Fibroblast of pulmonary artery (primary cell): ENCODE measurements around the gene GJA3.

Source experiments
- DNase-seq: peaks from one replicate; pipeline ENCODE4 v3.0.0-alpha.2; 2010; ENCODE audit warnings: low read depth
- H3K4me3 ChIP-seq: replicated peaks from 2 replicates; pipeline ENCODE4 v1.5.1; 2011; ENCODE audit warnings: low read depth, mild to moderate bottlenecking, control low read depth, low read length, moderate library complexity
- TF ChIP-seq, protein P1 (sequence below): IDR thresholded peaks from 2 replicates; pipeline ENCODE4 v1.5.1; 2011; ENCODE audit warnings: mild to moderate bottlenecking, control low read depth, low read length, inconsistent platforms; ENCODE audit errors: missing control alignments

Gene GJA3

DNA sequence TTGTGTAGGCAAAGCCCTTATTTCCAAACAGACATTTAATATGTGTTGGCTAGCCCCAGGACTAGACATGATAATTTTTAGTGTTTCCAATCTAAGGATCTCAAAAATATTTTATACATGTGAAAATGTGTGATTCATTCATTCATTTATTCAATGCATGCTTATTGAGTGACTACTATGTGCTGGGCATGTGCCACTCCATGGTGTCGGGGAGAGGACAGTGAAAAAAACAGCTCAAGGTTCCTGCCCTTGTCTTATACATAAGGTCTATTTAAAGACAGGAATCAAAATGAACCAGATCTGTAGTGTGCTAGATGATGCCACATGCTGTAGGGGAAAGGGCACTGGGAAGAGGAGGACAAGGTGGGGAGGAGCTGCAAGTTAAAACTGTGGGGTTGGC is 36.5 kb downstream of the GJA3 start:
- no peak for DNase-seq
- TF ChIP-seq, protein P1, sequence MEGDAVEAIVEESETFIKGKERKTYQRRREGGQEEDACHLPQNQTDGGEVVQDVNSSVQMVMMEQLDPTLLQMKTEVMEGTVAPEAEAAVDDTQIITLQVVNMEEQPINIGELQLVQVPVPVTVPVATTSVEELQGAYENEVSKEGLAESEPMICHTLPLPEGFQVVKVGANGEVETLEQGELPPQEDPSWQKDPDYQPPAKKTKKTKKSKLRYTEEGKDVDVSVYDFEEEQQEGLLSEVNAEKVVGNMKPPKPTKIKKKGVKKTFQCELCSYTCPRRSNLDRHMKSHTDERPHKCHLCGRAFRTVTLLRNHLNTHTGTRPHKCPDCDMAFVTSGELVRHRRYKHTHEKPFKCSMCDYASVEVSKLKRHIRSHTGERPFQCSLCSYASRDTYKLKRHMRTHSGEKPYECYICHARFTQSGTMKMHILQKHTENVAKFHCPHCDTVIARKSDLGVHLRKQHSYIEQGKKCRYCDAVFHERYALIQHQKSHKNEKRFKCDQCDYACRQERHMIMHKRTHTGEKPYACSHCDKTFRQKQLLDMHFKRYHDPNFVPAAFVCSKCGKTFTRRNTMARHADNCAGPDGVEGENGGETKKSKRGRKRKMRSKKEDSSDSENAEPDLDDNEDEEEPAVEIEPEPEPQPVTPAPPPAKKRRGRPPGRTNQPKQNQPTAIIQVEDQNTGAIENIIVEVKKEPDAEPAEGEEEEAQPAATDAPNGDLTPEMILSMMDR = no peak
- H3K4me3 ChIP-seq = no peak overlapping the region

DNA sequence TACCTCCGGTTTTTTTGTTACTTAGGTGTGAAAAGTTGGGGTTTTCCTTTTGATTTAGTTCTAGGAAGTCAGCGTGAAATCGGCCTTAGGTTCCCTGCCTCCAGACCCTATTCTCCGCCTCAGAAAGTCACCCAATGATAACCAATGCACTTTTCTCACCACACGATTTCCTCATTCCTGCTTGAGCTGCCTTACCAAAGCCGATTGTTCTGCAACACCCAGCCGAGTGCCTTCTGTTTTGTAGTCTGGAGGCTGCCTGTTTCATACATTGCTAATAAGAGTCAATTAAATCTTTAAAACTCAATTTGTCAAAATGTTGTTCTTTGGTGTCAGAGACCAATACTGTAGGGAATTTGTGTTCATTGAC is 39.7 kb downstream of the GJA3 start:
- TF ChIP-seq, protein P1 = no peak
- H3K4me3 ChIP-seq = no peak overlapping the region
- no peak for DNase-seq

DNA sequence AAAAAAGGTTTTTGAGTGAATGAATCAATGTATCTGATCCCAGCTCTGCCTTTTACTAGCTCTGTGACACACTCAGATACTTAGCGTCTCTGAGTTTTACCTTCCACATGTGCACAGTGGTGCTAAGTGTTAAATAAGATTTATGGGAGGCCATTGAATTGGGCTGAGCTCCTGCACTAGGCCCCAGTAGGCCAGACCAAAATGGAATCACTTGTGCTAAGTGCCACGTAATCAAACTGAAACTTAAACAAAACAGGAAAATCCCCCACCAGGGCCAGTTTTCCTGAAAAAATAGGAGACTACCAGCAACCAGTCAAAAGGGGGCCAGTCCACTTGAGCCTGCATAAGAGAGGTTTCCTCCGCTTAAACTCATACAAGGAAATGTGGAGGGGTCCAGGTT is 40.9 kb downstream of the GJA3 start:
- H3K4me3 ChIP-seq = no peak overlapping the region
- no peak for DNase-seq
- TF ChIP-seq, protein P1 = no peak

DNA sequence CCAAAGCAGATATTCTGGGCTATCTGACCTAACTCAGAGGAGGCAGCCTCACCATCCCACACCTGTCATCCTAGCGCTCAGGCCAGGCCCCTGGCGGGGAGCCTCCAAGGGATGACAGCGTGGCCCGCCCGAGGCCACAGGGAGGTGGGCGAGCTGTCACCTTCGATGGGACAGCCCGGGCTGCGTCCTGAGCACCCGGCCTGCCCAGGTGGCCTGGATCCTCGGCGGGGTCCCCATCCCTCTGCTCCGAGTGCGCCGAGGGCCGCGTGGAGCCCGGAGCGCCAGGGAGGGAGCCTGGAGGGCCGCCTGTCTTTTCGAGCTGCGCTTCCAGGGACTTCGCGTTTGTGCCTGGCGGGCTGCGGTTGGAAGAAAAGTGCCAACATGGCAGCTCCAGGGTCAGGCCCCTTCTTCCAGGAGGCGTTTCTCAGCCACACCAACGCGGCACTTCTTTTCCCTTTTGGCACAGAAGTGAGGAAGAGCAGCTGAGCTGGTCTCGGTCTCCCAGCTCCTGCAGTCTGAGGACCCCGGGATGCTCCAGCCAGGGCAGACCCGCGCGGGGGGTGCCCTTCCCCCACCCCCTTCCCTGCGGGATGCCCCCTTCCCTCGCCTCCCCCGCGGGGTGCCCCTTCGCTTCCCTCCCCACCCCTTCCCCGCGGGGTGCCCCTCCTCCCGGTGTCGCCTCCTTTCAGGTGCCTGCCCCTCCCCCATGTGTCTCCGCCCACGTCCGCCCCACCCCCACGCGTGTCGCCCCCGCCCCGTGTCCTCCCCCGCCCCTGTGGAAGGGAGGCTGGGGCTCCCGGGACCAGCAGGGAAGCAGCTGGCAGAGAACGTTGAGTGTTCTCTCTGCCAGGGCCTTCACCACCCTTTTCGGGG is 42.3 kb downstream of the GJA3 start:
- TF ChIP-seq, protein P1 = no peak
- H3K4me3 ChIP-seq = peak overlapping the region; percentile 55
- peak; percentile 32 for DNase-seq

DNA sequence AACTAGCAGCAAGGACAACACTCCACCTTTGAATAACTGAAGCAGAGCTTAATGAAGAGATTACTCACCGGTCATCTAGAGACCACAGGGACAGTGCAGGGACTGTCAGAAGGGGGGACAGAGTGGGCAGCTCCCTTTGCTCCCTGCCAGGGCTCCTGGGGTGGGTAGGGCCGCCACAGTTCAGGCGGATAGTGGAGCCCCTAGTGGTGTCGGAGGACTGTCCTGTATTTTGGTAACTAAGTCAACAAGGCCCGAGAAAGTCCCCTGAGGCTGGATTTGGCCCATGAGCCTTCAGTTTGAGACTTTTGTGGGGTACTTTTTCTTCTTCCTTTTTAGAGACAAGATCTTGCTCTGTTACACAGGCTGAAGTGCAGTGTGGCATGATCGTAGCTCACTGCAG is 44.6 kb downstream of the GJA3 start:
- DNase-seq = no peak
- no peak overlapping the region for H3K4me3 ChIP-seq
- TF ChIP-seq, protein P1 = no peak

DNA sequence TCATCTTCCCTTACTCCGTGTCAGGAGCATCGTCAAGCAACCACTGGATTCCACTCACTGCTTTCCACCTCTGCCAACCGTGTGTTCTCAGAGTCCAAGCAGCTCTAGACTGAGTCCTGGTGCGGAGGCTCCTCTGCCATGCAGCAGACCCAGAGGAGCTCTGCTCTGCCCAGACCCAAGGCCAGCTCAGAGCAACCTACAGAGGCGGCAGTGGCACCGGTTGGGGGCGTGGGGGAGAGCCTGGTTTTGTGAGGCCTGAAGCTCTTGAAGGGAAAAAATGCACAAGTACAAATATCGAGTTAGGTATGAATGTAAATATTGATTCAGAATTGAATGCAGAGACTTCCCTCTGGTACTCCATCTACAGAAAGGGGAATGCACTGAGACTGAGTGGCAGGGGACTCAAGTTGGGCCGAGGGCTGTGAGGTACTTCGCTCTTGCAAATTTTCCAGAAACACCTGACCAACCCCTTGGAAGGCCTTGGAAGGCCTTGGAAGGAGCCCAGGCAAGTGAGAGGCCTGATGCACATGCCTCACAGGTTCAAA is 46.7 kb downstream of the GJA3 start:
- H3K4me3 ChIP-seq = no peak overlapping the region
- no peak for DNase-seq
- TF ChIP-seq, protein P1 = no peak
